ENCODE measurements around the gene PARK7.
"Not testable (repeated sequence)": the region's sequence is repeated elsewhere in the genome, so short reads cannot be mapped to it uniquely, and the experiment has no call there.

The PARK7 gene

DNA sequence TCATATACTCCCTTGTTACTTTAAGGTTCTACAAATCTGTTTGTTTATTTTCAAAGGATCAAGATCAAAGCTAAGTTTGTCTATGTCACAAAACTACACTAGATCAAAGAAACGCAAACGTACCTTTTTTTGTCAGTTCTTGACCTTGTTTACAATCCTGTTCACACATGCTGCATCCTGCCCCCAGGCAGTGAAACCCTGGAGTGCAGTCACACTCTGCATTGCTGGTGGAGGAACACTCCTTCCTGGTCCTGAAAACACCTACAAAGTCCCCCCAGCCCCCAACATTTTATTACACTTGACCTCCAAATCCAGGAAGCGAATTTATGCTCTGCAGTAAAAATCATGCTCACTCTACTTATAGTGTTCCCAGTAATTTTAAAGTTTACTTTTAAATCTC is 23.4 kb upstream of the PARK7 start:
- TF ChIP-seq, protein P1, sequence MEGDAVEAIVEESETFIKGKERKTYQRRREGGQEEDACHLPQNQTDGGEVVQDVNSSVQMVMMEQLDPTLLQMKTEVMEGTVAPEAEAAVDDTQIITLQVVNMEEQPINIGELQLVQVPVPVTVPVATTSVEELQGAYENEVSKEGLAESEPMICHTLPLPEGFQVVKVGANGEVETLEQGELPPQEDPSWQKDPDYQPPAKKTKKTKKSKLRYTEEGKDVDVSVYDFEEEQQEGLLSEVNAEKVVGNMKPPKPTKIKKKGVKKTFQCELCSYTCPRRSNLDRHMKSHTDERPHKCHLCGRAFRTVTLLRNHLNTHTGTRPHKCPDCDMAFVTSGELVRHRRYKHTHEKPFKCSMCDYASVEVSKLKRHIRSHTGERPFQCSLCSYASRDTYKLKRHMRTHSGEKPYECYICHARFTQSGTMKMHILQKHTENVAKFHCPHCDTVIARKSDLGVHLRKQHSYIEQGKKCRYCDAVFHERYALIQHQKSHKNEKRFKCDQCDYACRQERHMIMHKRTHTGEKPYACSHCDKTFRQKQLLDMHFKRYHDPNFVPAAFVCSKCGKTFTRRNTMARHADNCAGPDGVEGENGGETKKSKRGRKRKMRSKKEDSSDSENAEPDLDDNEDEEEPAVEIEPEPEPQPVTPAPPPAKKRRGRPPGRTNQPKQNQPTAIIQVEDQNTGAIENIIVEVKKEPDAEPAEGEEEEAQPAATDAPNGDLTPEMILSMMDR (IDR thresholded peaks at IDR 0.05; ENCODE audit: extremely low read depth, missing control alignments) = no peak
- no peak for DNase-seq (ENCODE audit: low spot score)

- DNase-seq (ENCODE audit: low spot score) = no peak
- TF ChIP-seq, protein P1 (IDR thresholded peaks at IDR 0.05; ENCODE audit: extremely low read depth, missing control alignments) = no peak
Observed at GRCh38 chr1:7940034-7940433, 21.5 kb upstream of the PARK7 start.

- DNase-seq (ENCODE audit: low spot score) = peak; percentile 81
Observed at GRCh38 chr1:7940745-7941436, 20.6 kb upstream of the PARK7 start, which contains the start of gene TNFRSF9. TNFRSF9 (minus strand) TSS chr1:7940839; CDS start chr1:7939994, 845 bp downstream.

GRCh38 chr1:7941437-7941793 is 20.1 kb upstream of the PARK7 start:
- no peak for DNase-seq (ENCODE audit: low spot score)
- TF ChIP-seq, protein P1 (IDR thresholded peaks at IDR 0.05; ENCODE audit: extremely low read depth, missing control alignments) = no peak

More at GRCh38 chr1:7940745-7941436, 20.6 kb upstream of the PARK7 start, which contains the start of gene TNFRSF9:
- TF ChIP-seq, protein P1 (IDR thresholded peaks at IDR 0.05; ENCODE audit: extremely low read depth, missing control alignments) = no peak

DNA sequence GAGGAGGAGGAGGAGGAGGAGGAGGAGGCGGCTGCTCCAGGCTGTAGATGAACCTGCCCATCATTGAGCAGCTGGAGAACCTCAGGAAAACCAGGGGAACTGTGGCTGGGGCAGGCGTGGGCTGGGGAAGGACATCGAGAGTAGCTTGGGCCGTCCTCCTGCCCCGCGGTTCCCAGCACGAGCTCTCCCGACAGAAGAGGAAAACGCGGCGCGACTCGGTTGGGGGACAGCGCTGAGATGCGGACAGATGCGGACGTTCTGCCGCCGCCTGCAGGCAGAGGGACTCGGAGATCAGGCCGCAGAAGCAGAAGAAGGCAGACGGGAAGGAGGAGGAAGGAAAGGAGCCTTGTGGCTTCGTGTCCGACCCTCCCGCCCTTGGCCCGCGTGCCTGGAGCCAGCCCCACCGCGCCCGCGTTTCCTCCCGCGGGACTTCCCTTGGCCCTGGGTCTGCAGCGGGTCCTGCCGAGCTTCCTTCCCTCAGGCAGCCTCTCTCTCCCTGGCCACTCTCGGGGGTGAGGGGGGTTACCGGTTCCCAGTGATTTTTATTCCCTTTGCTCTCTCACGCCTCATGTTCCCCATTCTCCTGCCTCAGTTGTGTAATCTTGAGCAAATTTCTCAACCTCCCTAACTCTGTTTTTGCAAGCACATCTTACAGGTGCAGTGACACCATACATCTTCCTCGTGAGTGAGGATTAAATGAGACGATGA is 19.1 kb upstream of the PARK7 start:
- DNase-seq (ENCODE audit: low spot score) = peak; percentile 59
- TF ChIP-seq, protein P1 (IDR thresholded peaks at IDR 0.05; ENCODE audit: extremely low read depth, missing control alignments) = no peak

DNA sequence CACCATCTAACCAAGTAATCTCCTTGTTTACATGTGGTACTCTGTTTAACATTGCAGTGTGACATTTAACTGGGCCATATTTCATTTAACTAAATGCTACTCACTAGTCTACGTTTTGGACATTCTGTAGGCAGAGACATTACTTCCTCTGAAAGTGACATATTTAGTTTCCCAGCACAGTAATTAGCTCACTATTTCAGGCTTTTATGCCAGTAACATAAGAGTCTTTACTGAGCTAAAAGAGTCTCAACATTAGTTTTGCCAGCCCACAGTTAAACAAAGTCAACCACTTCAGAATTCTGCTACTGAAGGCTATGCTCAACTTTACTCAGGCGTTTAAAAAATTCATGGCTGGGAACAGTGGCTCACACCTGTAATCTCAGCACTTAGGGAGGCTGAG is 18.3 kb upstream of the PARK7 start:
- DNase-seq (ENCODE audit: low spot score) = no peak
- TF ChIP-seq, protein P1 (IDR thresholded peaks at IDR 0.05; ENCODE audit: extremely low read depth, missing control alignments) = no peak

GRCh38 chr1:7948960-7949359 is 12.6 kb upstream of the PARK7 start:
- no peak for DNase-seq (ENCODE audit: low spot score)
- TF ChIP-seq, protein P1 (IDR thresholded peaks at IDR 0.05; ENCODE audit: extremely low read depth, missing control alignments) = no peak

GRCh38 chr1:7952791-7953190 is 8.7 kb upstream of the PARK7 start:
- not testable (repeated sequence) for DNase-seq (ENCODE audit: low spot score)

Measured in GM20000 (cell line).